Esophagus squamous epithelium (tissue), 4 donors: ENCODE data around the gene DSCAML1.

Source experiments
- CTCF ChIP-seq, 6 experiments: fragments of 450-650 bp in 4 of 6; fragments of 200-600 bp in 2 of 6; sonication (generic) in 2 of 6; IDR thresholded peaks; one replicate each; pipeline ENCODE4 v1.5.1; 2016 to 2019; ENCODE audit warnings: antibody characterized with exemption in 6 of 6, mild to moderate bottlenecking in 4 of 6, moderate library complexity in 4 of 6
- POLR2A ChIP-seq, 4 donors: fragments of 450-650 bp; IDR thresholded peaks; one replicate each; pipeline ENCODE4 v1.6.1; 2017; ENCODE audit warnings: antibody characterized with exemption in 4 of 4, mild to moderate bottlenecking in 4 of 4, moderate library complexity in 3 of 4

- TF ChIP-seq POLR2A (IDR thresholded peaks at IDR 0.05) = no peak
- no peak for TF ChIP-seq CTCF (IDR thresholded peaks at IDR 0.05)
Measured at GRCh38 chr11:117532568-117532967, 264.4 kb downstream of the DSCAML1 start.
